GM12878 (cell line): ENCODE measurements around the gene PLEKHM3. TPM values are rescaled to one million over a fixed set of nuclear protein-coding genes. Genes with fewer than 3 reads are reported as not detected.

Source experiments
- ATAC-seq: fragments of 200-7000 bp; cut with Tn5 transposase; 3 replicates; pipeline ENCODE4 v1.9.1; 2020; ENCODE audit warnings: mild to moderate bottlenecking, moderate library complexity
- BruUV-seq: library from RNA; stranded (reverse); fragments of 400-500 nt; replicated peaks from 2 replicates; lab custom pipeline; 2021; lab: Mats Ljungman, UMichigan
- CTCF ChIA-PET: fragments of 300-600 bp; sonication (Branson Sonifier 250); formaldehyde crosslinking; extraction: SDS; loops from one replicate; lab custom pipeline; 2021; ENCODE audit warnings: inconsistent platforms; lab: Yijun Ruan, JAX
- POLR2A ChIA-PET: fragments of 350-600 bp; formaldehyde crosslinking; extraction: SDS; loops from one replicate; lab custom pipeline; 2021; ENCODE audit warnings: inconsistent platforms; lab: Charles Lee
- RAD21 ChIA-PET: fragments of 300-600 bp; sonication (Branson Sonifier 250); formaldehyde crosslinking; loops from one replicate; lab custom pipeline; 2023; ENCODE audit warnings: antibody characterized with exemption; ENCODE audit not compliant: unreplicated experiment; lab: Charles Lee
- SMC1A ChIA-PET: fragments of 300-600 bp; sonication (Branson Sonifier 250); formaldehyde crosslinking; loops from one replicate; lab custom pipeline; 2023; ENCODE audit not compliant: unreplicated experiment, uncharacterized antibody; lab: Charles Lee
- DNase-seq: peaks from one replicate; pipeline ENCODE4 v3.0.0-alpha.2; 2011; ENCODE audit warnings: low read depth, low spot score
- FAIRE-seq: peaks from 3 replicates; lab custom pipeline; 2011; peaks lifted over from hg19 to GRCh38; lab: Jason Lieb, UNC
- H2AFZ ChIP-seq: 2 replicates; pipeline ENCODE4 v1.6.0; 2011; ENCODE audit warnings: low read depth, low read length, control low read depth; ENCODE audit not compliant: control insufficient read depth
- H3K27ac ChIP-seq: 2 replicates; pipeline ENCODE4 v1.5.1; 2011; ENCODE audit warnings: control low read depth; ENCODE audit not compliant: control insufficient read depth, insufficient read depth
- H3K27me3 ChIP-seq, 2 experiments: replicated peaks in 1 of 2; 2 replicates each; pipeline versions ENCODE4 v1.6.0 to v1.6.1; 2011; ENCODE audit warnings: low read length in 1 of 2; ENCODE audit not compliant: control insufficient read depth in 2 of 2, insufficient read depth in 2 of 2
- H3K36me3 ChIP-seq, 2 experiments: 2 replicates each; pipeline ENCODE4 v1.5.1; 2011; ENCODE audit warnings: low read length in 1 of 2; ENCODE audit not compliant: control insufficient read depth in 2 of 2, insufficient read depth in 2 of 2
- H3K4me1 ChIP-seq: 2 replicates; pipeline ENCODE4 v1.6.1; 2011; ENCODE audit warnings: mild to moderate bottlenecking, low read length, moderate library complexity, mixed read lengths; ENCODE audit not compliant: control insufficient read depth, insufficient read depth
- H3K4me2 ChIP-seq: 2 replicates; pipeline ENCODE4 v1.6.0; 2011; ENCODE audit warnings: control low read depth; ENCODE audit not compliant: control insufficient read depth, insufficient read depth
- H3K4me3 ChIP-seq: fragments of 200-600 bp; sonication (generic); 2 replicates; pipeline ENCODE4 v1.5.1; 2016
- H3K79me2 ChIP-seq: 2 replicates; pipeline ENCODE4 v1.6.0; 2011; ENCODE audit warnings: low read length; ENCODE audit not compliant: control insufficient read depth, insufficient read depth
- H3K9ac ChIP-seq: 2 replicates; pipeline ENCODE4 v1.8.0; 2011; ENCODE audit warnings: low read length, control low read depth, mixed read lengths; ENCODE audit not compliant: control insufficient read depth, insufficient read depth
- H3K9me3 ChIP-seq: replicated peaks from 3 replicates; pipeline ENCODE4 v1.5.1; 2011; ENCODE audit warnings: mild to moderate bottlenecking, low read length; ENCODE audit not compliant: control insufficient read depth, insufficient read depth
- H4K20me1 ChIP-seq: 2 replicates; pipeline ENCODE4 v1.6.0; 2011; ENCODE audit not compliant: control insufficient read depth, insufficient read depth
- EZH2 ChIP-seq: IDR thresholded peaks from 2 replicates; pipeline ENCODE4 v1.6.1; 2012; ENCODE audit warnings: low read depth, mild to moderate bottlenecking, control low read depth, inconsistent platforms, low read length, borderline replicate concordance; ENCODE audit not compliant: control insufficient read depth
- FOXM1 ChIP-seq: IDR thresholded peaks from 2 replicates; pipeline ENCODE4 v1.6.1; 2012; ENCODE audit warnings: low read depth, mild to moderate bottlenecking, inconsistent platforms, low read length, moderate library complexity
- JUNB ChIP-seq: IDR thresholded peaks from 2 replicates; pipeline ENCODE4 v1.6.1; 2016; ENCODE audit warnings: antibody characterized with exemption, mild to moderate bottlenecking
- JUND ChIP-seq: IDR thresholded peaks from 2 replicates; pipeline ENCODE4 v1.6.1; 2012; ENCODE audit warnings: low read depth, mild to moderate bottlenecking, low read length, improper control_type of control experiment, moderate library complexity
- SREBF2 ChIP-seq: IDR thresholded peaks from 2 replicates; pipeline ENCODE4 v1.6.1; 2012; ENCODE audit warnings: mild to moderate bottlenecking, low read length
- STAT3 ChIP-seq: IDR thresholded peaks from 2 replicates; pipeline ENCODE4 v1.6.1; 2011; ENCODE audit warnings: low read depth, low read length, improper control_type of control experiment
- TCF12 ChIP-seq: IDR thresholded peaks from 2 replicates; pipeline ENCODE4 v1.6.1; 2011; ENCODE audit warnings: low read depth, mild to moderate bottlenecking, low read length
- ZBED1 ChIP-seq: IDR thresholded peaks from 2 replicates; pipeline ENCODE4 v1.6.1; 2016; ENCODE audit warnings: borderline replicate concordance
- ZNF207 ChIP-seq: fragments of 450-650 bp; IDR thresholded peaks from 2 replicates; pipeline ENCODE4 v1.6.1; 2014; ENCODE audit warnings: antibody characterized with exemption, mild to moderate bottlenecking, borderline replicate concordance
- WGBS: methylation state at CpG from one replicate; pipeline ENCODE4 v1.1.6; 2016; ENCODE audit warnings: low lambda C conversion rate; ENCODE audit not compliant: insufficient replicate concordance, insufficient coverage; ENCODE audit errors: missing lambda C conversion rate; 5-methylcytosine and 5-hydroxymethylcytosine counted together
- in situ Hi-C: fragments of 300-500 bp; cut with MboI; formaldehyde crosslinking; loops from 9 replicates; pipeline ENCODE4 v1.14.3; 2018; ENCODE audit warnings: mixed read lengths
- intact Hi-C: fragments of 100-400 bp; cut with micrococcal nuclease; formaldehyde crosslinking; loops from one replicate; pipeline ENCODE4 v1.14.2; 2022; ENCODE audit not compliant: unreplicated experiment
- polyA plus RNA-seq, 11 experiments: library from polyadenylated mRNA; depleted of rRNA in 4 of 11; unstranded in 6 of 11; stranded (reverse) in 5 of 11; fragments of >200 nt; fragmentation: Nextera tagmentation in 4 of 11; fragmentation: Illumina TruSeq in 1 of 11; extraction: Ambion mirVana in 4 of 11; extraction: Trizol in 1 of 11; gene quantifications; 1 replicate in 1 of 11; 2 replicates in 10 of 11; pipeline versions ENCODE4 v1.2.1 to v1.2.3, GENCODE V29; 2011 to 2016; ENCODE audit warnings: inconsistent platforms in 2 of 11, missing spikeins in 2 of 11, low read depth in 1 of 11
- total RNA-seq, 4 experiments: library from RNA; depleted of rRNA in 3 of 4; stranded (reverse); fragments of >200 nt in 3 of 4; fragmentation: Illumina TruSeq in 1 of 4; extraction: Trizol in 1 of 4; gene quantifications; 2 replicates each; pipeline versions ENCODE4 v1.2.1 to v1.2.3, GENCODE V29; 2013 to 2021
- TF ChIP-seq, protein P1 (sequence below): IDR thresholded peaks from 2 replicates; pipeline ENCODE4 v1.6.1; 2011; ENCODE audit warnings: low read depth, low read length, improper control_type of control experiment, borderline replicate concordance
- TF ChIP-seq, protein P2 (sequence below): fragments of 450-650 bp; conservative IDR thresholded peaks from 2 replicates; pipeline ENCODE4 v1.6.1; 2017; ENCODE audit warnings: mild to moderate bottlenecking, moderate library complexity

The PLEKHM3 gene
- total and polyA plus RNA-seq, 10 of the 15 experiments (the other 5 are each of a cell fraction or from before 2014, with no cell fraction given) = 1.4 to 5.6 (median 3.0) TPM

- H3K4me1 ChIP-seq = no peaks in the 10 kb centered on the region
- no peak overlapping the region for H3K4me2 ChIP-seq
- ChIA-PET CTCF (no interaction called here), RAD21 (no interaction called here), POLR2A (no interaction called here), SMC1A (interaction anchor here (1.0 kb wide), 1 partner anchor 11 kb away, joined by 3 read pairs; no protein-coding TSS in a partner anchor)
- no peaks in the 10 kb centered on the region for H3K79me2 ChIP-seq
- H2AFZ ChIP-seq = no peak overlapping the region
- in situ Hi-C loops (no loop called here), intact Hi-C loops (no loop called here)
- FAIRE-seq = no peak
- no peak for DNase-seq
- TF ChIP-seq TCF12 (no peak), JUNB (no peak), ZBED1 (no peak), EZH2 (no peak), STAT3 (no peak), JUND (no peak), ZNF207 (no peak), FOXM1 (no peak), SREBF2 (no peak)
- TF ChIP-seq, protein P1, sequence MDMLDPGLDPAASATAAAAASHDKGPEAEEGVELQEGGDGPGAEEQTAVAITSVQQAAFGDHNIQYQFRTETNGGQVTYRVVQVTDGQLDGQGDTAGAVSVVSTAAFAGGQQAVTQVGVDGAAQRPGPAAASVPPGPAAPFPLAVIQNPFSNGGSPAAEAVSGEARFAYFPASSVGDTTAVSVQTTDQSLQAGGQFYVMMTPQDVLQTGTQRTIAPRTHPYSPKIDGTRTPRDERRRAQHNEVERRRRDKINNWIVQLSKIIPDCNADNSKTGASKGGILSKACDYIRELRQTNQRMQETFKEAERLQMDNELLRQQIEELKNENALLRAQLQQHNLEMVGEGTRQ = no peak
- TF ChIP-seq, protein P2, sequence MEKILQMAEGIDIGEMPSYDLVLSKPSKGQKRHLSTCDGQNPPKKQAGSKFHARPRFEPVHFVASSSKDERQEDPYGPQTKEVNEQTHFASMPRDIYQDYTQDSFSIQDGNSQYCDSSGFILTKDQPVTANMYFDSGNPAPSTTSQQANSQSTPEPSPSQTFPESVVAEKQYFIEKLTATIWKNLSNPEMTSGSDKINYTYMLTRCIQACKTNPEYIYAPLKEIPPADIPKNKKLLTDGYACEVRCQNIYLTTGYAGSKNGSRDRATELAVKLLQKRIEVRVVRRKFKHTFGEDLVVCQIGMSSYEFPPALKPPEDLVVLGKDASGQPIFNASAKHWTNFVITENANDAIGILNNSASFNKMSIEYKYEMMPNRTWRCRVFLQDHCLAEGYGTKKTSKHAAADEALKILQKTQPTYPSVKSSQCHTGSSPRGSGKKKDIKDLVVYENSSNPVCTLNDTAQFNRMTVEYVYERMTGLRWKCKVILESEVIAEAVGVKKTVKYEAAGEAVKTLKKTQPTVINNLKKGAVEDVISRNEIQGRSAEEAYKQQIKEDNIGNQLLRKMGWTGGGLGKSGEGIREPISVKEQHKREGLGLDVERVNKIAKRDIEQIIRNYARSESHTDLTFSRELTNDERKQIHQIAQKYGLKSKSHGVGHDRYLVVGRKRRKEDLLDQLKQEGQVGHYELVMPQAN = no peak
- no peak overlapping the region for H3K27ac ChIP-seq
- BruUV-seq = no TSS peak
- H4K20me1 ChIP-seq = no peaks in the 10 kb centered on the region
- H3K4me3 ChIP-seq = no peak overlapping the region
- H3K9ac ChIP-seq = no peak overlapping the region
- 90% methylated on average over 8 of the region's 8 CpGs for WGBS
- no peaks in the 10 kb centered on the region for H3K9me3 ChIP-seq
- no peaks in the 10 kb centered on the region for H3K36me3 ChIP-seq
- no peaks in the 10 kb centered on the region for H3K27me3 ChIP-seq
- ATAC-seq = no peak
Observed at GRCh38 chr2:207898354-207898695, 127.0 kb downstream of the PLEKHM3 start.
